22Rv1 (cell line): ENCODE measurements around the gene SNRNP48.

Experiments
- H3K27ac ChIP-seq: fragments of 450-650 bp; 2 replicates; pipeline ENCODE4 v1.5.1; 2017
- CTCF ChIP-seq: fragments of 450-650 bp; IDR thresholded peaks from 2 replicates; pipeline ENCODE4 v1.5.1; 2017; ENCODE audit warnings: mild to moderate bottlenecking
- ZFX ChIP-seq: fragments of 450-650 bp; IDR thresholded peaks from 2 replicates; pipeline ENCODE4 v1.6.1; 2017; ENCODE audit warnings: antibody characterized with exemption, borderline replicate concordance

SNRNP48 gene

GRCh38 chr6:7632501-7633290, 42.7 kb downstream of the SNRNP48 start:
- no peak overlapping the region for H3K27ac ChIP-seq
- no peak for TF ChIP-seq ZFX
- no peak for TF ChIP-seq CTCF

- H3K27ac ChIP-seq, result no peak overlapping the region
- TF ChIP-seq ZFX (no peak), CTCF (no peak)
Observed at GRCh38 chr6:7633361-7633760, 43.4 kb downstream of the SNRNP48 start.

- H3K27ac ChIP-seq, result no peak overlapping the region
Observed at GRCh38 chr6:7636151-7636550, 46.2 kb downstream of the SNRNP48 start.

GRCh38 chr6:7637533-7637932, 47.5 kb downstream of the SNRNP48 start:
- no peak for TF ChIP-seq ZFX
- no peak for TF ChIP-seq CTCF
- no peak overlapping the region for H3K27ac ChIP-seq

More at GRCh38 chr6:7636151-7636550, 46.2 kb downstream of the SNRNP48 start:
- TF ChIP-seq CTCF, result no peak
- TF ChIP-seq ZFX, result no peak

GRCh38 chr6:7639427-7639826, 49.4 kb downstream of the SNRNP48 start:
- no peak overlapping the region for H3K27ac ChIP-seq
- TF ChIP-seq CTCF (no peak), ZFX (no peak)

GRCh38 chr6:7640016-7640415, 50.0 kb downstream of the SNRNP48 start:
- no peak overlapping the region for H3K27ac ChIP-seq
- no peak for TF ChIP-seq CTCF
- TF ChIP-seq ZFX, result no peak

- TF ChIP-seq ZFX (no peak), CTCF (no peak)
- no peak overlapping the region for H3K27ac ChIP-seq
Observed at GRCh38 chr6:7640607-7641577, 50.9 kb downstream of the SNRNP48 start.
